Transverse colon (tissue), 3 donors: ENCODE measurements around the gene FAXC.

Experiments
- POLR2A ChIP-seq: fragments of 450-650 bp; IDR thresholded peaks from one replicate; pipeline ENCODE4 v1.6.1; 2016; ENCODE audit warnings: antibody characterized with exemption, mild to moderate bottlenecking, moderate library complexity
- TF ChIP-seq, protein P1 (sequence below), 5 experiments: fragments of 200-600 bp in 3 of 5; fragments of 450-650 bp in 2 of 5; sonication (generic) in 3 of 5; IDR thresholded peaks; 1 replicate in 2 of 5; 2 replicates in 3 of 5; pipeline ENCODE4 v1.5.1; 2016 to 2017; ENCODE audit warnings: antibody characterized with exemption in 5 of 5, inconsistent platforms in 3 of 5, mild to moderate bottlenecking in 2 of 5, moderate library complexity in 1 of 5

DNA sequence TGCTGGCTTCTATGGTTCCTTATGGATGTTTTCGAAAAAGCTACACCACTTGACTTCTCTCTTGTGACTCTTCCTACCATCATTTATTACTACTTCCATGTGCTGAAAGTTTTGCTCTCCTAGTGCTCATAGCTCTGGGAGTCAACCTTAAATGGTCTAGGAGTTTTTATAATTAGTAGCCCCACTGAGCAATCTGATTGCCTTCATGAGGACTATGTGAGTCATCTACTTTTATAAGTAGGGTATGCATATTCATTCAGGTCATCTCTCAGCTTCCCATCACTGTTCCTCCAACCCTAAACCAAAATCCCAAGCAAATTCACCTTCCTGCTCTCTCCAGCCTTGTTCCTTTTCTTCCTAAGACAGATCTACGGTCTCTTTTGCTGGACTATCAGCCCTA, 17.4 kb upstream of the FAXC start:
- no peak for TF ChIP-seq POLR2A
- TF ChIP-seq, protein P1, sequence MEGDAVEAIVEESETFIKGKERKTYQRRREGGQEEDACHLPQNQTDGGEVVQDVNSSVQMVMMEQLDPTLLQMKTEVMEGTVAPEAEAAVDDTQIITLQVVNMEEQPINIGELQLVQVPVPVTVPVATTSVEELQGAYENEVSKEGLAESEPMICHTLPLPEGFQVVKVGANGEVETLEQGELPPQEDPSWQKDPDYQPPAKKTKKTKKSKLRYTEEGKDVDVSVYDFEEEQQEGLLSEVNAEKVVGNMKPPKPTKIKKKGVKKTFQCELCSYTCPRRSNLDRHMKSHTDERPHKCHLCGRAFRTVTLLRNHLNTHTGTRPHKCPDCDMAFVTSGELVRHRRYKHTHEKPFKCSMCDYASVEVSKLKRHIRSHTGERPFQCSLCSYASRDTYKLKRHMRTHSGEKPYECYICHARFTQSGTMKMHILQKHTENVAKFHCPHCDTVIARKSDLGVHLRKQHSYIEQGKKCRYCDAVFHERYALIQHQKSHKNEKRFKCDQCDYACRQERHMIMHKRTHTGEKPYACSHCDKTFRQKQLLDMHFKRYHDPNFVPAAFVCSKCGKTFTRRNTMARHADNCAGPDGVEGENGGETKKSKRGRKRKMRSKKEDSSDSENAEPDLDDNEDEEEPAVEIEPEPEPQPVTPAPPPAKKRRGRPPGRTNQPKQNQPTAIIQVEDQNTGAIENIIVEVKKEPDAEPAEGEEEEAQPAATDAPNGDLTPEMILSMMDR (IDR thresholded peaks at IDR 0.05): no peak
